ENCODE measurements around the gene TMEM116.
"Not testable (repeated sequence)": the region's sequence is repeated elsewhere in the genome, so short reads cannot be mapped to it uniquely, and the experiment has no call there.

Gene TMEM116

GRCh38 chr12:112011685-112012084, 1.3 kb downstream of the TMEM116 start:
- TF ChIP-seq POLR2AphosphoS5 (IDR thresholded peaks at IDR 0.05; ENCODE audit: low read depth, low read length), result no peak
- TF ChIP-seq POU2F2 (IDR thresholded peaks at IDR 0.05; ENCODE audit: low read depth, low read length), result no peak
- TF ChIP-seq PAX5 (IDR thresholded peaks at IDR 0.05; ENCODE audit: insufficient read depth, low read length, severe bottlenecking), result no peak
- no peak for TF ChIP-seq TAF1 (IDR thresholded peaks at IDR 0.05; ENCODE audit: low read depth, low read length)
- no peak for TF ChIP-seq POLR2A (IDR thresholded peaks at IDR 0.05; ENCODE audit: low read depth, low read length)
- no peak for TF ChIP-seq SPI1 (IDR thresholded peaks at IDR 0.05; ENCODE audit: low read depth, low read length)
- no peak for DNase-seq (ENCODE audit: insufficient read length, low spot score)
- FAIRE-seq, result no peak

DNA sequence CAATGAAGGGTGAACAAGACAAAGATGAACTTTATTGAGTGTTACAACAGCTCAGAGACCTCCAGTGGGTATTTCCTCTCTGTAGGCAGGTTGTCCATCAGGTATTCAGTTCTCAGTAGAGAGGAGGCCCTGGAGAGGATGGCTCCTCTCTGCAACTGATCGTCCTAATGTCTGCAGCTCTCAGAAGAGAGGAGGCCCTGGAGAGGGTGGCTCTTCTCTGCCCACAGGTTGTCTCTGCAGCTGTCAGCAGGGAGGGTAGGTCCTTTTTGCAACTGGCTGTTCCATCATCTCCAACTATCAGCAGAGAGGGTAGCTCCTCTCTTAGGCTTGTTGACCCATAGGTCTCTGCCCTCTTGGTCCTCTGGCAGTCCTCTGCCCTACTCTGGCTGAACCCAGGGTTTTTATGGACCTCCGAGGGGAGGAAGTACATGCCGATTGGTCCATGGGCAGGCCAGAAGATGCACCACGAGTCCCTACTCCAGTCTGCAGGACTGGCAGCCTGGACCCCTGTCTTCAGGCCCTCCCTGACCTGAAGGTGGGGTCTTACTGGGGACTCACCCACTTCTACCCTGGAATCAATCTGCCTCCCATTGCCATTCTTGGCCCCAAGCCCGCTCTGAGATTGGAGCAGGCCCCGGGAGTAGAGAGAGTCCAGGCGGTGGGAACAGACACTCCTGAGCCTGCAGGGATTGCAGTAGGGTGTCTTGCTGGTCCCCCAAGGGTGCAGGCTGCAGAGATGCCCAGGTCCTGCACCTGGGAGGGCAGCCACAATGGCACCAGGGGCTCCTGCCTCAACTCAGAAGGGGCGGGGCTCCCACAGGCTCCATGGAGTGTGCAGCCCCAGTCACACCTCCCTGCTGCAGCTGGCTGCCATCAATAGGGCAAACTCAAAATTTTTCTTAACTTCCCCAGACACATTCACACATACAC, 2.3 kb downstream of the TMEM116 start:
- no peak for DNase-seq (ENCODE audit: insufficient read length, low spot score)
- FAIRE-seq, result no peak
- TF ChIP-seq SPI1 (IDR thresholded peaks at IDR 0.05; ENCODE audit: low read depth, low read length), result no peak
- no peak for TF ChIP-seq POU2F2 (IDR thresholded peaks at IDR 0.05; ENCODE audit: low read depth, low read length)
- TF ChIP-seq TAF1 (IDR thresholded peaks at IDR 0.05; ENCODE audit: low read depth, low read length), result no peak
- TF ChIP-seq POLR2AphosphoS5 (IDR thresholded peaks at IDR 0.05; ENCODE audit: low read depth, low read length), result no peak
- TF ChIP-seq PAX5 (IDR thresholded peaks at IDR 0.05; ENCODE audit: insufficient read depth, low read length, severe bottlenecking), result no peak
- no peak for TF ChIP-seq POLR2A (IDR thresholded peaks at IDR 0.05; ENCODE audit: low read depth, low read length)

DNA sequence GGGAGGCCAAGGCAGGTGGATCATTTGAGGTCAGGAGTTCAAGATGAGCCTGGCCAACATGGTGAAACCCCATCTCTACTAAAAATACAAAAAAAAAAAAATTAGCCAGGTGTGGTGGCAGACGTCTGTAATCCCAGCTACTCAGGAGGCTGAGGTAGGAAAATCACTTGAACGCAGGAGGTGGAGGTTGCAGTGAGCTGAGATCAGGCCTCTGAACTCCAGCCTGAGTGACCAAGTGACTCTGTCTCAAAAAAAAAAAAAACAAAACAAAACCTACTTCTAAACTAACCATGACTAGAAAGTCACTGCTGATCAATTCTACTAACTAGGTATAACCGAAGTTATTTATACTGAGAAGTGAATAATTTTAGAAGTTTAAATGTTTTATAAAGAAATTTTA, 3.4 kb downstream of the TMEM116 start:
- not testable (repeated sequence) for DNase-seq (ENCODE audit: insufficient read length, low spot score); FAIRE-seq

DNA sequence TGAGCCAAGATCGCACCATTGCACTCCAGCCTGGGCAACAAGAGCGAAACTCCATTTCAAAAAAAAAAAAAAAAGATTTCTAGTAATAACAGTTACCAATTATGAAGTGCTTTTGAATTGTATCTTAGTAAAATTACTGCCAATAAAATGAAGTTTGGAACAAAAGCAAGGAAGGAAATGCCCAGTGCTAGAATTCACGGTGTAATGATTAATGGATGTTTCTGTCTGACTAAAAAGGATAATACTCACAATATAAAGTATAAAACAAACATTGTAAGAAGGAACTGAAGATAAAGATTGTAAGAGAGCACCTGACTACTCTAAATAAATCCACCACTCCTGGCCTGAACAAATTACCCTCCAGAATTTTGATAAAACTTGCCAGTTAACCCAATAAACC, 4.0 kb downstream of the TMEM116 start:
- FAIRE-seq, result no peak
- DNase-seq (ENCODE audit: insufficient read length, low spot score), result no peak
- TF ChIP-seq POLR2A (IDR thresholded peaks at IDR 0.05; ENCODE audit: low read depth, low read length) (no peak), POLR2AphosphoS5 (IDR thresholded peaks at IDR 0.05; ENCODE audit: low read depth, low read length) (no peak), POU2F2 (IDR thresholded peaks at IDR 0.05; ENCODE audit: low read depth, low read length) (no peak), TAF1 (IDR thresholded peaks at IDR 0.05; ENCODE audit: low read depth, low read length) (no peak), SPI1 (IDR thresholded peaks at IDR 0.05; ENCODE audit: low read depth, low read length) (no peak), PAX5 (IDR thresholded peaks at IDR 0.05; ENCODE audit: insufficient read depth, low read length, severe bottlenecking) (no peak)

- peak; percentile 41 for FAIRE-seq
- TF ChIP-seq SPI1 (IDR thresholded peaks at IDR 0.05; ENCODE audit: low read depth, low read length) (no peak), POU2F2 (IDR thresholded peaks at IDR 0.05; ENCODE audit: low read depth, low read length) (no peak), POLR2AphosphoS5 (IDR thresholded peaks at IDR 0.05; ENCODE audit: low read depth, low read length) (no peak), TAF1 (IDR thresholded peaks at IDR 0.05; ENCODE audit: low read depth, low read length) (no peak), POLR2A (IDR thresholded peaks at IDR 0.05; ENCODE audit: low read depth, low read length) (no peak), PAX5 (IDR thresholded peaks at IDR 0.05; ENCODE audit: insufficient read depth, low read length, severe bottlenecking) (no peak)
- no peak for DNase-seq (ENCODE audit: insufficient read length, low spot score)
Observed at GRCh38 chr12:112007945-112008344, 5.0 kb downstream of the TMEM116 start.

DNA sequence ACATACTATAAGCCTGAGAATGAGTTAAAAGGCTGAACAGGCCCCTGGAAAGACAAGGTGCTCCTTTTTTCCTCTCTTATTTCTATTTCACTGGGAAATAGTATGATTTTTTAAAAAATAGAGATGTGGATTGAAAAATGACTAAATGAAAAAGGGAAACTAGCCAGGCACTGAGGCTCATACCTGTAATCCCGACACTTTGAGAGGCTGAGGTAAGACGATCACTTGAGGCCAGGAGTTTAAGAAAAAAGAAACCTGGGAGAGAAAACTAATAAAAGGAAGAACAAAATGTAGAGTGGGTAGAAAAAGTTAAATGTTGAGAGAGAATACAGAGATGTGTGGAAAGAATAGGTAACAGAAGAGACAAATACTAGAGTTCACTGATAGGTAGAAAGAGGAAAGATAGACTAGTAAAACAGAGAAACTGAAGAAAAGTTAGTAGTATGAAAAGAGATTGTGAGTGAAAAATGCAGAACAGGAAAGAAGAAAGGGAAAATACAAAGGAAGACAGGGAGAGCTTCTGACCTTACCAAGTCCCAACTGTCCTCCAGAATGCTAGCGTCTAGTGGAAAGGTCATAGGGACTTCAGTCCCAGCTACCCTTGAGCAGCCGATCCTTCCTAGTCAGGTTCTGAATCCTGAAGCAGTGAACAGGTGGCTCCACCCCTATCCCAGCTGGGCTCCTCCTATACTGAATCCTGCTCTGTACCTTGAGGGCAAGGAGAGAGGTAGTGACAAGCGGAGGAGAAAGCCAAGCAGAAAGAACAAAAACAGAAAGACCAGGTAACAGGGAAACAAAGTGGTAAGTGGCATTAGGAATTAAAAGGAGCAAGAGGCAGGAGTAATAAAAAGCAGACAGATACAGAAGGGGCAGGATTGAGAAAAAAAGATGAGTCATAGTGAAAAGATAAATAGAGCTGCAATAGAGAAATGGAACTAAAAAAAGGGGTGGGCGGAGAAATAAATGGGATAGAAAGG, 7.3 kb downstream of the TMEM116 start:
- DNase-seq (ENCODE audit: insufficient read length, low spot score), result no peak
- no peak for FAIRE-seq

GRCh38 chr12:112004041-112004440, 8.9 kb downstream of the TMEM116 start:
- no peak for TF ChIP-seq POU2F2 (IDR thresholded peaks at IDR 0.05; ENCODE audit: low read depth, low read length)
- FAIRE-seq (no peak), DNase-seq (ENCODE audit: insufficient read length, low spot score) (no peak)

More for the DNA sequence above, 7.3 kb downstream of the TMEM116 start:
- TF ChIP-seq PAX5 (IDR thresholded peaks at IDR 0.05; ENCODE audit: insufficient read depth, low read length, severe bottlenecking), result no peak
- no peak for TF ChIP-seq SPI1 (IDR thresholded peaks at IDR 0.05; ENCODE audit: low read depth, low read length)
- TF ChIP-seq TAF1 (IDR thresholded peaks at IDR 0.05; ENCODE audit: low read depth, low read length), result no peak
- no peak for TF ChIP-seq POLR2AphosphoS5 (IDR thresholded peaks at IDR 0.05; ENCODE audit: low read depth, low read length)
- TF ChIP-seq POU2F2 (IDR thresholded peaks at IDR 0.05; ENCODE audit: low read depth, low read length), result no peak
- no peak for TF ChIP-seq POLR2A (IDR thresholded peaks at IDR 0.05; ENCODE audit: low read depth, low read length)

DNA sequence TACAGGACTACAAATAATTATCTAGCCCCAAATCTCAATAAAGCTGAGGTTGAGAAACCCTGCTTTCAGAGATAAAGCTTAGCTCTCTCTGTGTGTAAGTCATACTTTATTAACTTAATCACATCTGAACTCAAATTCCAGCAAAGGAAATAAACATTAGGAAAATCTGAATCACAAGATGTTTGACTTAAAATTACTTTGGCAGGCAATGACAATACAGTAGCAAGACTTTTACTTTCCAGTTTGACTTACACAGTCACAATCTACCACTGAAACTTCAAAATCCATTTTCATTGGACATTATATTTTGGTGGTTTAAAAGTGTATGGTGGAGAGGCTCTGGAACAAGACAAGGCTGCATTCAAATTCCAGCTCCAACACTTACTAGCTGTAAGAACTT, 11.4 kb downstream of the TMEM116 start:
- FAIRE-seq (no peak), DNase-seq (ENCODE audit: insufficient read length, low spot score) (no peak)
- TF ChIP-seq POLR2A (IDR thresholded peaks at IDR 0.05; ENCODE audit: low read depth, low read length) (no peak), SPI1 (IDR thresholded peaks at IDR 0.05; ENCODE audit: low read depth, low read length) (no peak), PAX5 (IDR thresholded peaks at IDR 0.05; ENCODE audit: insufficient read depth, low read length, severe bottlenecking) (no peak), POLR2AphosphoS5 (IDR thresholded peaks at IDR 0.05; ENCODE audit: low read depth, low read length) (no peak), POU2F2 (IDR thresholded peaks at IDR 0.05; ENCODE audit: low read depth, low read length) (no peak)

DNA sequence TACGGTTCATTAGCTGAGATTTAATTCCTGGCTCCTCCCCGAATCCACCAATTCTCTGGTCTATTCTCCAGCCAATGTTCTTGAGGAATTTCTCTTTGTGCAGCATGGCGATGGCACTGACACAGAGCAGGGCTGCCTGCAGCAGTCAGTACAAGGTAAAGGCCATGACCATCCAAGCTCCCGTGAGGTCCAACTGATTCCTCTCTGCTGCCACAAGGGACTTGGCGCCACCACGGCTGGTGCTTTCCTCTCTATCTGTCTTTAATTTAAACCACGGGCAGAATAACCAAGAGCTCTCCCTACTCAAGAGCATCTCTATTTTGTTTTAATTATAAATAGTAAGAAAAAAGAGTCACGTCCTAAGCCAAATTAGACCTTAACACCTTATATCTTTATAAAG, 12.1 kb downstream of the TMEM116 start:
- TF ChIP-seq POLR2AphosphoS5 (IDR thresholded peaks at IDR 0.05; ENCODE audit: low read depth, low read length) (no peak), TAF1 (IDR thresholded peaks at IDR 0.05; ENCODE audit: low read depth, low read length) (no peak), SPI1 (IDR thresholded peaks at IDR 0.05; ENCODE audit: low read depth, low read length) (no peak), POU2F2 (IDR thresholded peaks at IDR 0.05; ENCODE audit: low read depth, low read length) (no peak), POLR2A (IDR thresholded peaks at IDR 0.05; ENCODE audit: low read depth, low read length) (no peak), PAX5 (IDR thresholded peaks at IDR 0.05; ENCODE audit: insufficient read depth, low read length, severe bottlenecking) (no peak)
- DNase-seq (ENCODE audit: insufficient read length, low spot score) (no peak), FAIRE-seq (no peak)

DNA sequence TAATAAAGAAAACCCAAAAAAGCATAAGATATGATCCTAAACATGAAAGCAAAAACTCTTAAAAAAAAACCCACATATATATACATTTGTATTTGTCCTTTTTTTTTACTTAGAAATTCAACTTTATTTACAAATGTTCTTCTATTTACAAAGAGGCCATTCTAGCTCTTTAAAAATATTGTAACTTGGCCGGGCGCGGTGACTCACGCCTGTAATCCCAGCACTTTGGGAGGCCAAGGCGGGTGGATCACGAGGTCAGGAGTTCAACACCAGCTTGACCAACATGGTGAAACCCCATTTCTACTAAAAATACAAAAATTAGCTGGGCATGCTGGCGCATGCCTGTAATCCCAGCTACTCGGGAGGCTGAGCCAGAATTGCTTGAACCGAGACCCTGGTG, 13.8 kb downstream of the TMEM116 start:
- not testable (repeated sequence) for FAIRE-seq

More for the DNA sequence above, 13.8 kb downstream of the TMEM116 start:
- DNase-seq (ENCODE audit: insufficient read length, low spot score), result not testable (repeated sequence)
